ENCODE measurements around the gene KBTBD12. TPM values are rescaled to one million over a fixed set of nuclear protein-coding genes. Genes with fewer than 3 reads are reported as not detected.

The KBTBD12 gene
- total and polyA plus RNA-seq, 2 donors (not counting 3 experiments of a cell fraction or from before 2014, with no cell fraction given): not detected

- no peak overlapping the region for H3K27ac ChIP-seq (ENCODE audit: insufficient read depth, low read depth, low read length)
- no peaks in the 10 kb centered on the region for H4K20me1 ChIP-seq (replicated peaks; ENCODE audit: control insufficient read depth, extremely low read depth, insufficient read depth, low read length)
- H3K9me3 ChIP-seq (replicated peaks; ENCODE audit: control insufficient read depth, insufficient read depth, low read length): no peaks in the 10 kb centered on the region
- CTCF ChIA-PET: no interaction called here
- TF ChIP-seq EZH2 (IDR thresholded peaks at IDR 0.05; ENCODE audit: borderline replicate concordance, low read depth, low read length, severe bottlenecking) (no peak), JUN (IDR thresholded peaks at IDR 0.05; ENCODE audit: borderline replicate concordance, insufficient read depth, insufficient read length, low read depth) (no peak), CTCF (IDR thresholded peaks at IDR 0.05; ENCODE audit: extremely low read depth in 1 of 2, insufficient read depth in 1 of 2, low read depth in 1 of 2, low read length in 2 of 2) (no peak), MAX (IDR thresholded peaks at IDR 0.05; ENCODE audit: insufficient read depth, insufficient read length) (no peak), POLR2A (IDR thresholded peaks at IDR 0.05; ENCODE audit: low read depth, low read length) (no peak), FOS (IDR thresholded peaks at IDR 0.05; ENCODE audit: borderline replicate concordance, insufficient read depth, low read length) (no peak), GATA2 (IDR thresholded peaks at IDR 0.05; ENCODE audit: insufficient read depth, insufficient read length, low read depth, low read length) (no peak), POLR2AphosphoS5 (IDR thresholded peaks at IDR 0.05; ENCODE audit: insufficient read depth, low read depth, low read length) (no peak), MYC (IDR thresholded peaks at IDR 0.05; ENCODE audit: low read depth, low read length) (no peak)
- H3K9ac ChIP-seq (replicated peaks; ENCODE audit: extremely low read depth, insufficient read depth, low read length): no peak overlapping the region
- no peaks in the 10 kb centered on the region for H3K79me2 ChIP-seq (ENCODE audit: control insufficient read depth, insufficient read depth, low read length)
- POLR2A ChIA-PET: no interaction called here
- DNase-seq (ENCODE audit: low read depth, low spot score) (no peak), FAIRE-seq (no peak)
- H2AFZ ChIP-seq (ENCODE audit: low read depth, low read length): no peak overlapping the region
- dilution Hi-C loops (cut with MboI; ENCODE audit: extremely low pct_ligation_motif_present, low sequenced_read_pairs): no loop called here
- peaks cover 0 to 2% of the 10 kb centered on the region in 2 experiments for H3K27me3 ChIP-seq (ENCODE audit: control insufficient read depth in 2 of 2, insufficient read depth in 2 of 2, low read length in 2 of 2)
- intact Hi-C loops (cut with micrococcal nuclease): no loop called here
- H3K4me2 ChIP-seq (ENCODE audit: insufficient read depth, low read length): no peak overlapping the region
- BruUV-seq (replicated peaks): no TSS peak
- no peaks in the 10 kb centered on the region for H3K4me1 ChIP-seq (ENCODE audit: control insufficient read depth, extremely low read depth, insufficient read depth, low read length)
- no peaks in the 10 kb centered on the region for H3K9me1 ChIP-seq (replicated peaks; ENCODE audit: control insufficient read depth, extremely low read depth, insufficient read depth, low read length)
- H3K4me3 ChIP-seq (replicated peaks in 1 of 3; ENCODE audit: insufficient read depth in 1 of 3, low read depth in 1 of 3, low read length in 3 of 3): no peak overlapping the region
- no peaks in the 10 kb centered on the region for H3K36me3 ChIP-seq (ENCODE audit: control insufficient read depth in 2 of 2, extremely low read depth in 1 of 2, insufficient read depth in 2 of 2, low read length in 2 of 2)
Measured at GRCh38 chr3:128009952-128010846, 95.2 kb downstream of the KBTBD12 start.
